Rectal smooth muscle tissue (tissue), 1 donor: ENCODE results near the gene KCNK10.

Experiments
- H3K27ac ChIP-seq: one replicate; pipeline ENCODE4 v1.7.0; 2013; ENCODE audit warnings: low read depth, low read length, inconsistent platforms
- H3K27me3 ChIP-seq: one replicate; pipeline ENCODE4 v1.7.0; 2013; ENCODE audit warnings: low read length; ENCODE audit not compliant: control insufficient read depth, insufficient read depth
- H3K36me3 ChIP-seq: one replicate; pipeline ENCODE4 v1.7.0; 2013; ENCODE audit warnings: low read length; ENCODE audit not compliant: control insufficient read depth, insufficient read depth
- H3K4me1 ChIP-seq: one replicate; pipeline ENCODE4 v1.7.0; 2013; ENCODE audit warnings: low read length; ENCODE audit not compliant: control insufficient read depth, insufficient read depth
- H3K4me3 ChIP-seq: one replicate; pipeline ENCODE4 v1.7.0; 2013; ENCODE audit warnings: low read length
- H3K9ac ChIP-seq: one replicate; pipeline ENCODE4 v1.7.0; 2013; ENCODE audit warnings: low read length

The KCNK10 gene

GRCh38 chr14:88199882-88200281 is 123.2 kb downstream of the KCNK10 start:
- H3K27me3 ChIP-seq = no peaks in the 10 kb centered on the region
- H3K36me3 ChIP-seq = no peaks in the 10 kb centered on the region
- no peaks in the 10 kb centered on the region for H3K4me1 ChIP-seq
- H3K9ac ChIP-seq = no peak overlapping the region
- H3K4me3 ChIP-seq = no peak overlapping the region
- H3K27ac ChIP-seq = no peak overlapping the region

GRCh38 chr14:88198446-88198845 is 124.6 kb downstream of the KCNK10 start:
- Histone ChIP-seq H3K4me3 (no peak overlapping the region), H3K36me3 (no peaks in the 10 kb centered on the region), H3K4me1 (no peaks in the 10 kb centered on the region), H3K9ac (no peak overlapping the region), H3K27me3 (peaks cover 2% of the 10 kb centered on the region), H3K27ac (no peak overlapping the region)

GRCh38 chr14:88196925-88197324 is 126.1 kb downstream of the KCNK10 start:
- H3K27me3 ChIP-seq = peaks cover 2% of the 10 kb centered on the region
- H3K9ac ChIP-seq = no peak overlapping the region
- no peaks in the 10 kb centered on the region for H3K4me1 ChIP-seq
- no peak overlapping the region for H3K4me3 ChIP-seq
- H3K36me3 ChIP-seq = no peaks in the 10 kb centered on the region
- H3K27ac ChIP-seq = no peak overlapping the region

GRCh38 chr14:88196116-88196890 is 126.8 kb downstream of the KCNK10 start:
- Histone ChIP-seq H3K27ac (no peak overlapping the region), H3K36me3 (no peaks in the 10 kb centered on the region), H3K27me3 (peaks cover 2% of the 10 kb centered on the region), H3K9ac (no peak overlapping the region), H3K4me3 (no peak overlapping the region), H3K4me1 (no peaks in the 10 kb centered on the region)

GRCh38 chr14:88195676-88196075 is 127.4 kb downstream of the KCNK10 start:
- Histone ChIP-seq H3K27ac (no peak overlapping the region), H3K4me1 (no peaks in the 10 kb centered on the region), H3K36me3 (no peaks in the 10 kb centered on the region), H3K4me3 (no peak overlapping the region), H3K9ac (no peak overlapping the region), H3K27me3 (peaks cover 2% of the 10 kb centered on the region)

- Histone ChIP-seq H3K27me3 (peaks cover 2% of the 10 kb centered on the region), H3K36me3 (no peaks in the 10 kb centered on the region), H3K4me1 (no peaks in the 10 kb centered on the region), H3K4me3 (no peak overlapping the region), H3K27ac (no peak overlapping the region), H3K9ac (no peak overlapping the region)
Observed at GRCh38 chr14:88194531-88194930, 128.5 kb downstream of the KCNK10 start.

- peaks cover 2% of the 10 kb centered on the region for H3K27me3 ChIP-seq
- H3K4me3 ChIP-seq = no peak overlapping the region
- H3K9ac ChIP-seq = no peak overlapping the region
- no peaks in the 10 kb centered on the region for H3K4me1 ChIP-seq
- H3K36me3 ChIP-seq = no peaks in the 10 kb centered on the region
- H3K27ac ChIP-seq = no peak overlapping the region
Observed at GRCh38 chr14:88191605-88192004, 131.5 kb downstream of the KCNK10 start.

GRCh38 chr14:88189417-88190191 is 133.5 kb downstream of the KCNK10 start:
- no peaks in the 10 kb centered on the region for H3K4me1 ChIP-seq
- H3K27ac ChIP-seq = no peak overlapping the region
- peaks cover 2% of the 10 kb centered on the region for H3K27me3 ChIP-seq
- peak overlapping the region; percentile 2 for H3K4me3 ChIP-seq
- no peak overlapping the region for H3K9ac ChIP-seq
- H3K36me3 ChIP-seq = no peaks in the 10 kb centered on the region

GRCh38 chr14:88188745-88189416 is 134.2 kb downstream of the KCNK10 start:
- Histone ChIP-seq H3K4me3 (peak overlapping the region; percentile 2), H3K9ac (no peak overlapping the region), H3K4me1 (no peaks in the 10 kb centered on the region), H3K27me3 (peaks cover 2% of the 10 kb centered on the region), H3K36me3 (no peaks in the 10 kb centered on the region), H3K27ac (no peak overlapping the region)

GRCh38 chr14:88185843-88186242 is 137.2 kb downstream of the KCNK10 start:
- no peaks in the 10 kb centered on the region for H3K36me3 ChIP-seq
- H3K4me1 ChIP-seq = no peaks in the 10 kb centered on the region

GRCh38 chr14:88184956-88185355 is 138.1 kb downstream of the KCNK10 start:
- Histone ChIP-seq H3K27me3 (no peaks in the 10 kb centered on the region), H3K9ac (no peak overlapping the region), H3K27ac (no peak overlapping the region), H3K36me3 (no peaks in the 10 kb centered on the region), H3K4me3 (no peak overlapping the region), H3K4me1 (no peaks in the 10 kb centered on the region)

More at GRCh38 chr14:88185843-88186242, 137.2 kb downstream of the KCNK10 start:
- Histone ChIP-seq H3K4me3 (no peak overlapping the region), H3K9ac (no peak overlapping the region), H3K27me3 (no peaks in the 10 kb centered on the region), H3K27ac (no peak overlapping the region)

GRCh38 chr14:88181072-88181471 is 142.0 kb downstream of the KCNK10 start:
- no peak overlapping the region for H3K9ac ChIP-seq
- no peaks in the 10 kb centered on the region for H3K27me3 ChIP-seq
- H3K27ac ChIP-seq = no peak overlapping the region
- no peaks in the 10 kb centered on the region for H3K36me3 ChIP-seq
- H3K4me3 ChIP-seq = no peak overlapping the region
- no peaks in the 10 kb centered on the region for H3K4me1 ChIP-seq
